Stomach (tissue), 9 donors: ENCODE data around the gene NFE2L3. TPM values are rescaled to one million over a fixed set of nuclear protein-coding genes. Genes with fewer than 3 reads are reported as not detected.
"Not testable (repeated sequence)": the region's sequence is repeated elsewhere in the genome, so short reads cannot be mapped to it uniquely, and the experiment has no call there.

Experiments used
- DNase-seq, 2 donors: peaks; one replicate each; pipeline versions ENCODE4 v3.0.0 to v3.0.0-alpha.2; 2013 to 2019
- H3K27ac ChIP-seq, 5 donors: fragments of 200-600 bp in 4 of 5; sonication (generic) in 4 of 5; one replicate each; pipeline ENCODE4 v1.5.1; 2013 to 2019; ENCODE audit warnings: mild to moderate bottlenecking in 1 of 5, moderate library complexity in 1 of 5
- H3K27me3 ChIP-seq, 3 donors: fragments of 200-600 bp; sonication (generic); one replicate each; pipeline ENCODE4 v1.5.1; 2017 to 2019; ENCODE audit warnings: mixed run types in 1 of 3
- H3K36me3 ChIP-seq, 4 donors: fragments of 200-600 bp; sonication (generic); 1 replicate in 3 of 4; 2 replicates in 1 of 4; pipeline ENCODE4 v1.5.1; 2016 to 2019
- H3K4me1 ChIP-seq, 4 donors: fragments of 200-600 bp; sonication (generic); one replicate each; pipeline ENCODE4 v1.5.1; 2016 to 2019
- H3K4me3 ChIP-seq, 4 donors: fragments of 200-600 bp; sonication (generic) in 3 of 4; one replicate each; pipeline ENCODE4 v1.5.1; 2016 to 2019; ENCODE audit warnings: mild to moderate bottlenecking in 1 of 4
- H3K9me3 ChIP-seq, 4 donors: fragments of 200-600 bp; sonication (generic); one replicate each; pipeline ENCODE4 v1.5.1; 2016 to 2019
- CTCF ChIP-seq, 7 experiments: fragments of 450-650 bp in 4 of 7; fragments of 200-600 bp in 3 of 7; sonication (generic) in 3 of 7; IDR thresholded peaks; one replicate each; pipeline ENCODE4 v1.5.1; 2016 to 2019; ENCODE audit warnings: antibody characterized with exemption in 7 of 7, control low read depth in 2 of 7, mild to moderate bottlenecking in 1 of 7
- EP300 ChIP-seq: sonication (generic); formaldehyde crosslinking; IDR thresholded peaks from one replicate; pipeline ENCODE4 v1.6.1; 2017; ENCODE audit warnings: antibody characterized with exemption
- POLR2A ChIP-seq, 4 donors: fragments of 450-650 bp; IDR thresholded peaks; one replicate each; pipeline ENCODE4 v1.6.1; 2016; ENCODE audit warnings: antibody characterized with exemption in 4 of 4, control low read depth in 2 of 4, mild to moderate bottlenecking in 1 of 4, moderate library complexity in 1 of 4
- POLR2AphosphoS5 ChIP-seq, 3 donors: sonication (generic); formaldehyde crosslinking; IDR thresholded peaks; one replicate each; pipeline ENCODE4 v1.6.1; 2016; ENCODE audit warnings: antibody characterized with exemption in 3 of 3
- WGBS, 5 donors: extraction: QIAGEN DNeasy Blood & Tissue Kit in 3 of 5; methylation state at CpG; one replicate each; pipeline versions ENCODE4 v1.1.5 to v1.1.7; 2013 to 2018; 5-methylcytosine and 5-hydroxymethylcytosine counted together
- intact Hi-C: fragments of 100-400 bp; cut with DNase I; formaldehyde crosslinking; loops from one replicate; pipeline ENCODE4 v1.15.1; 2023; ENCODE audit warnings: low total_unique reads
- polyA plus RNA-seq, 3 donors: library from polyadenylated mRNA; stranded (reverse); fragments of 200-250 nt; gene quantifications; one replicate each; pipeline ENCODE4 v1.2.3, GENCODE V29; 2013
- total RNA-seq, 5 donors: library from RNA; depleted of rRNA; stranded (reverse); fragments of >200 nt; gene quantifications; one replicate each; pipeline versions ENCODE4 v1.1.0 to v1.2.3, GENCODE V29; 2014 to 2016
- donor health status: healthy with polysubstance abuse.
- donor health status: Bipolar disorder and iron deficiency.
- donor health status: healthy.

Gene NFE2L3
- total and polyA plus RNA-seq, 8 donors: 1.4 to 7.7 (median 4.9) TPM; not detected in 1

GRCh38 chr7:26157520-26158105, 5.6 kb downstream of the NFE2L3 start:
- TF ChIP-seq POLR2AphosphoS5 (IDR thresholded peaks at IDR 0.05): no peak
- TF ChIP-seq CTCF (IDR thresholded peaks at IDR 0.05): no peak
- no peak for TF ChIP-seq EP300
- no peak for TF ChIP-seq POLR2A (IDR thresholded peaks at IDR 0.05)
- Histone ChIP-seq H3K36me3 (no peaks in the 10 kb centered on the region), H3K27me3 (peaks cover 0 to 22% (median 4%) of the 10 kb centered on the region in 3 donors), H3K9me3 (no peaks in the 10 kb centered on the region), H3K4me3 (no peak overlapping the region), H3K4me1 (peaks cover 18 to 44% (median 36%) of the 10 kb centered on the region in 4 donors), H3K27ac (no peak overlapping the region)
- DNase-seq: no peak
- WGBS, 5 donors: 77 to 87% (median 85%) methylated on average over 4 of the region's 4 CpGs
- intact Hi-C loops: no loop called here

- intact Hi-C loops: no loop called here
- no peak overlapping the region for H3K27ac ChIP-seq
- WGBS, 5 donors: 63 to 74% (median 71%) methylated on average over 2 of the region's 2 CpGs
- H3K36me3 ChIP-seq: no peaks in the 10 kb centered on the region
- peaks cover 13 to 28% (median 22%) of the 10 kb centered on the region in 4 donors for H3K4me1 ChIP-seq
- H3K27me3 ChIP-seq: peaks cover 0 to 6% (median 0%) of the 10 kb centered on the region in 3 donors
- H3K9me3 ChIP-seq: no peaks in the 10 kb centered on the region
- TF ChIP-seq POLR2AphosphoS5 (IDR thresholded peaks at IDR 0.05): no peak
- no peak for DNase-seq
- no peak overlapping the region for H3K4me3 ChIP-seq
Measured at GRCh38 chr7:26159243-26159642, 7.2 kb downstream of the NFE2L3 start.

GRCh38 chr7:26160896-26161295, 8.9 kb downstream of the NFE2L3 start:
- no peak for DNase-seq
- WGBS, 5 donors: 90 to 100% (median 97%) methylated on average over 2 of the region's 2 CpGs
- TF ChIP-seq EP300 (no peak), POLR2A (IDR thresholded peaks at IDR 0.05) (no peak)
- no peak overlapping the region for H3K4me3 ChIP-seq
- no peaks in the 10 kb centered on the region for H3K36me3 ChIP-seq
- no peaks in the 10 kb centered on the region for H3K27me3 ChIP-seq
- intact Hi-C loops: no loop called here
- H3K9me3 ChIP-seq: no peaks in the 10 kb centered on the region
- H3K27ac ChIP-seq: no peak overlapping the region
- peaks cover 2 to 13% (median 11%) of the 10 kb centered on the region in 4 donors for H3K4me1 ChIP-seq

- 84 to 87% (median 84%) methylated on average over 2 of the region's 2 CpGs for WGBS, 5 donors
- intact Hi-C loops: no loop called here
- H3K36me3 ChIP-seq: no peaks in the 10 kb centered on the region
Measured at GRCh38 chr7:26162431-26162830, 10.4 kb downstream of the NFE2L3 start.

GRCh38 chr7:26163804-26164203, 11.8 kb downstream of the NFE2L3 start:
- H3K36me3 ChIP-seq, H3K27me3 ChIP-seq, H3K27ac ChIP-seq, intact Hi-C loops, DNase-seq, H3K9me3 ChIP-seq, H3K4me3 ChIP-seq: not testable (repeated sequence)
- 81 to 83% (median 82%) methylated on average over 1 of the region's 1 CpG for WGBS, 5 donors
- peaks cover 8 to 16% (median 13%) of the 10 kb centered on the region in 4 donors for H3K4me1 ChIP-seq

More at GRCh38 chr7:26162431-26162830, 10.4 kb downstream of the NFE2L3 start:
- no peak overlapping the region for H3K27ac ChIP-seq
- no peak for DNase-seq
- no peak overlapping the region for H3K4me3 ChIP-seq
- H3K27me3 ChIP-seq: no peaks in the 10 kb centered on the region
- TF ChIP-seq CTCF (IDR thresholded peaks at IDR 0.05) (no peak), EP300 (no peak), POLR2AphosphoS5 (IDR thresholded peaks at IDR 0.05) (no peak), POLR2A (IDR thresholded peaks at IDR 0.05) (no peak)
- H3K4me1 ChIP-seq: peaks cover 7 to 14% (median 12%) of the 10 kb centered on the region in 4 donors
- no peaks in the 10 kb centered on the region for H3K9me3 ChIP-seq
